Body of pancreas (tissue), 4 donors: Measurements from ENCODE around the gene CES2. TPM values are rescaled to one million over a fixed set of nuclear protein-coding genes. Genes with fewer than 3 reads are reported as not detected.

Experiments used
- ATAC-seq: fragments of 150-250 bp; one replicate; pipeline ENCODE4 v1.9.1; 2016
- DNase-seq, 4 donors: peaks; one replicate each; pipeline ENCODE4 v3.0.0-alpha.2; 2019
- H3K27ac ChIP-seq, 4 donors: fragments of 200-600 bp; sonication (generic); 1 replicate in 3 of 4; 2 replicates in 1 of 4; pipeline versions ENCODE4 v1.5.1 to v1.6.1; 2016 to 2019; ENCODE audit warnings: mild to moderate bottlenecking in 1 of 4, mixed read lengths in 1 of 4, moderate library complexity in 1 of 4
- H3K27me3 ChIP-seq, 2 donors: fragments of 200-600 bp; sonication (generic); one replicate each; pipeline ENCODE4 v1.6.0; 2016; ENCODE audit warnings: mild to moderate bottlenecking in 1 of 2
- H3K36me3 ChIP-seq, 2 donors: fragments of 200-600 bp; sonication (generic); replicated peaks in 1 of 2; 2 replicates each; pipeline ENCODE4 v1.5.1; 2016; ENCODE audit warnings: low read depth in 2 of 2; ENCODE audit not compliant: insufficient read depth in 1 of 2
- H3K4me1 ChIP-seq: fragments of 200-600 bp; sonication (generic); one replicate; pipeline ENCODE4 v1.6.0; 2016
- H3K4me3 ChIP-seq, 2 donors: fragments of 200-600 bp; sonication (generic); 1 replicate in 1 of 2; 2 replicates in 1 of 2; pipeline ENCODE4 v1.5.1; 2016 to 2019
- H3K9me3 ChIP-seq, 3 donors: fragments of 200-600 bp; sonication (generic); 1 replicate in 2 of 3; 2 replicates in 1 of 3; pipeline ENCODE4 v1.5.1; 2016
- POLR2A ChIP-seq, 3 donors: fragments of 450-650 bp; IDR thresholded peaks; one replicate each; pipeline ENCODE4 v1.6.1; 2016; ENCODE audit warnings: antibody characterized with exemption in 3 of 3, mild to moderate bottlenecking in 2 of 3
- WGBS, 2 donors: methylation state at CpG; one replicate each; pipeline ENCODE4 v1.1.5; 2017; 5-methylcytosine and 5-hydroxymethylcytosine counted together
- intact Hi-C: fragments of 100-400 bp; cut with DNase I; formaldehyde crosslinking; loops from one replicate; pipeline ENCODE4 v1.15.1; 2023
- total RNA-seq, 2 donors: library from RNA; depleted of rRNA; stranded (reverse); fragments of >200 nt; gene quantifications; one replicate each; pipeline ENCODE4 v1.1.0, GENCODE V29; 2016
- TF ChIP-seq, protein P1 (sequence below), 7 experiments: fragments of 450-650 bp in 4 of 7; fragments of 200-600 bp in 3 of 7; sonication (generic) in 3 of 7; IDR thresholded peaks; one replicate each; pipeline ENCODE4 v1.5.1; 2016 to 2019; ENCODE audit warnings: antibody characterized with exemption in 7 of 7

CES2 gene
- total RNA-seq, 2 donors from 2014 or later = 24.9 to 29.3 TPM

DNA sequence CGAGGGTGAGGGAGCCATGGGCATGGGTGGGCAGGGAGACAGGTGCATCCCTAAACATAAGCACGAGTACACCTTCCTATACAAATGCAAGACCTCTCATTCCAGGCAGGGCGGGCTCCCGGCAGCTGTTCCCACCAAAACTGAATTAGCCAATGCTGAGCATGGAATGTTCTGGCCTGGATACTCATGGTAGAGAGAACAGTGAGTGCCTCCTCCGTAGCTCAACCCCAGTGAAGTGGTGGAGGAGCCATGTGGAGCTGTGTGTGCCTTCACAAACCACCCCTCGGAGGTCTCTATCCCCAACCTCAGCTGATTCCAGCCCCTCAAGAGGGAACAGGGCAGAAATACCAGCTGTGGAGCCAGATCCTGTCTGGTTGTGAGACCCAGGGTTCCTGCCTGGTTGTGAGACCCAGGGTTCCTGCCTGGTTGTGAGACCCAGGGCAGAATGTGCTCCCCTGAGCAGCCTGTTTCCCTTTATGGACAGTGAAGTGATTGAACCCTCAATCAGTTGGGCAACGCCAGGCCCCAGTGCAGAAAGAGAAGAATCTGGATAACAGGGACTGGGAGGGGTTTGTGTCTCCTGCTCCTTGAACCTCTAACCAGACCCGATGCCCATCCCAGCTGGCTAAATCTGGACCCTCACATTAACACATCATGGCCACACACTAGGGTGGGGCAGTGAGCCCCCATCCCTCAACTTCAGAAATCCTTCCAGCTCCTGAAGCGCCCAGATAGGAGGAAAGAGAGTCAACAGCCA lies 14.2 kb upstream of the CES2 start:
- WGBS, 2 donors = 50 to 58% methylated on average over 7 to 9 of the region's 9 CpGs
- Histone ChIP-seq H3K4me1 (peaks cover 15% of the 10 kb centered on the region), H3K27ac (no peak overlapping the region), H3K9me3 (no peaks in the 10 kb centered on the region), H3K4me3 (no peak overlapping the region), H3K27me3 (peaks cover 0 to 12% of the 10 kb centered on the region in 2 donors), H3K36me3 (no peaks in the 10 kb centered on the region)
- ATAC-seq (no peak), DNase-seq (no peak)
- intact Hi-C loops = no loop called here
- TF ChIP-seq, protein P1, sequence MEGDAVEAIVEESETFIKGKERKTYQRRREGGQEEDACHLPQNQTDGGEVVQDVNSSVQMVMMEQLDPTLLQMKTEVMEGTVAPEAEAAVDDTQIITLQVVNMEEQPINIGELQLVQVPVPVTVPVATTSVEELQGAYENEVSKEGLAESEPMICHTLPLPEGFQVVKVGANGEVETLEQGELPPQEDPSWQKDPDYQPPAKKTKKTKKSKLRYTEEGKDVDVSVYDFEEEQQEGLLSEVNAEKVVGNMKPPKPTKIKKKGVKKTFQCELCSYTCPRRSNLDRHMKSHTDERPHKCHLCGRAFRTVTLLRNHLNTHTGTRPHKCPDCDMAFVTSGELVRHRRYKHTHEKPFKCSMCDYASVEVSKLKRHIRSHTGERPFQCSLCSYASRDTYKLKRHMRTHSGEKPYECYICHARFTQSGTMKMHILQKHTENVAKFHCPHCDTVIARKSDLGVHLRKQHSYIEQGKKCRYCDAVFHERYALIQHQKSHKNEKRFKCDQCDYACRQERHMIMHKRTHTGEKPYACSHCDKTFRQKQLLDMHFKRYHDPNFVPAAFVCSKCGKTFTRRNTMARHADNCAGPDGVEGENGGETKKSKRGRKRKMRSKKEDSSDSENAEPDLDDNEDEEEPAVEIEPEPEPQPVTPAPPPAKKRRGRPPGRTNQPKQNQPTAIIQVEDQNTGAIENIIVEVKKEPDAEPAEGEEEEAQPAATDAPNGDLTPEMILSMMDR (IDR thresholded peaks at IDR 0.05) = no peak
- TF ChIP-seq POLR2A (IDR thresholded peaks at IDR 0.05) = no peak

DNA sequence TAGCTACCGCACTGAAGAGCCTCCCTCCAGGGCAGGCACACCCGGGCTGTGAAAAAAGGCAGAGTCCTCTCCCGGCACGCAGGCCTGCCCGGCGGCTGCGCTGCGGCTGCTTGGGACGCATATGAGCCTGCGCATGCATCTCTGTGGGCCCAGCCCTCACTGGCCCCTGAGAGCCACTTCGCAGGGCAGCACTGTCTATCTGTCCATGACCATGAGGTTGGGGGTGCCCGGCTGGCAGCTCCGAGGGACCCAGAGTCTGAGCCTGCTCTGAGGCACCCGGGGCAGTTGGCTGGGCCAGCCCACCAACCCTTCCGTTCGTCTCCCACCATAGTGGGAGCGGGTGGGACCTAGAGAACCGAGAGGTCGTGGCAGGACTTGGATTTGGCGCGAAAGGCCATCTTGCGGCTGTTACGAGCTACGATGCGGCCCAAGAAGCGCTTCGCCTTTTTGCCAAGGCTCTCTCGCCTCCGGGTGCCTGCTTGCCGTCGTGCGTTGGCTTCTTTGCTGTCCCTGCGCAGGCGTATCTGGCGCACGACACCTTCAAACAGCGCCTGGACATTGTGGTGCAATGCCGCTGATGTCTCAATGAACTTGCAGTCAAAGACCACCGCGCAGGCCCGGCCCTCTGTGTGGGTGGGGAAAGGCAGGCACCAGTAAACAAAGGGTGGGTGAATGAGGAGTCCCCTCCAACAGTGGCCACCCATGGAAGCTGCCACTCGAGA lies 13.4 kb upstream of the CES2 start:
- WGBS, 2 donors = 61 to 64% methylated on average over 17 to 42 of the region's 42 CpGs
- DNase-seq = no peak
- H3K27ac ChIP-seq = no peak overlapping the region
- peaks cover 19% of the 10 kb centered on the region for H3K4me1 ChIP-seq
- peaks cover 0 to 12% of the 10 kb centered on the region in 2 donors for H3K27me3 ChIP-seq
- H3K4me3 ChIP-seq = no peak overlapping the region
- intact Hi-C loops = no loop called here
- no peaks in the 10 kb centered on the region for H3K36me3 ChIP-seq
- H3K9me3 ChIP-seq = no peaks in the 10 kb centered on the region
- ATAC-seq = no peak
- TF ChIP-seq, protein P1 (IDR thresholded peaks at IDR 0.05) = no peak
- TF ChIP-seq POLR2A (IDR thresholded peaks at IDR 0.05) = no peak

DNA sequence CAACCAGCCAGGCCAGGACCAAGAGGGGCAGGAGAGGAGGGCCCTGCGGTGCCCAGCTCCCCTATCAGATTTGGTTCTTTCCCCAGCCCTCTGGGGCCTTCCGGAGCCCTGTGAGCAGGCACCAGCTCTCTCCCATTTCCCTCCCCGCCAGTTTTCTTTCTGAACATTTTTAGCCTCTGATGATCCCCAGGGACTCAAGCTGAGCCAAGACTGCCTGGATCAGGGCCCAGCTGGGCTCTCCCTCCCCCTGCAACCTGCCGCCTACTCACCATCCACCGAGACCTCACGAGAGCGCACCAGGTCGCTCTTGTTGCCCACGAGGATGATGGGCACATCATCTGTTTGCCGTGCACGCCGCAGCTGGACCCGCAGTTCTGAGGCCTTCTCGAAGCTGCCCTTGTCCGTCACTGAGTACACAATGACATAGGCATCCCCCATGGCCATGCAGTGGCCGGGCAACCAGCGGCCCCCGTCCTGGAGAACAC lies 12.0 kb upstream of the CES2 start:
- Histone ChIP-seq H3K4me3 (no peak overlapping the region), H3K27me3 (peaks cover 0 to 12% of the 10 kb centered on the region in 2 donors), H3K36me3 (no peaks in the 10 kb centered on the region), H3K4me1 (peaks cover 19% of the 10 kb centered on the region), H3K27ac (no peak overlapping the region), H3K9me3 (no peaks in the 10 kb centered on the region)
- peak; percentile 46 for ATAC-seq
- DNase-seq = peak in 1 of 4 donors; percentile 27
- TF ChIP-seq POLR2A (IDR thresholded peaks at IDR 0.05) = no peak
- TF ChIP-seq, protein P1 (IDR thresholded peaks at IDR 0.05) = no peak
- intact Hi-C loops = no loop called here
- 55 to 66% methylated on average over 17 to 18 of the region's 18 CpGs for WGBS, 2 donors

DNA sequence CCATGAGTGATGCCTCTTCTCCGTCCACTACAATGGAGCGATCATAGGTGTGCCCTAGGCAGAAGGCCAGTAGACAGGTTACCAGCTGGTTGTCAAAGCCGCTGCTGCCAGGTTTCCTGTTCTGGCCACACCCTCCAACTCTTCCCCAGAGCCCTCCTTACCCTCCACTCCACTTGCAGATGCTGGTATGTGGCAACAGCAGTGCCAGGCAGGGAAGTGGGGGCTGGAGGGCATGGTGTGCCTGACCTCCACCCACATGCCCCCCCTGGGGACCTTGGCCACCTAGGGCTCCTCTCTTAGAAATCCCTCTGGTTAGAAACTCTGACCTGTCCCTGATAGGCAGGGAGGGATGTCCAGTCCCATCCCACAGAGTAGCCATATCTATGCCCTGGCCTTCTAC lies 11.4 kb upstream of the CES2 start:
- DNase-seq (no peak), ATAC-seq (no peak)
- H3K36me3 ChIP-seq = no peaks in the 10 kb centered on the region
- 56 to 58% methylated on average over 3 of the region's 3 CpGs for WGBS, 2 donors
- peaks cover 0 to 12% of the 10 kb centered on the region in 2 donors for H3K27me3 ChIP-seq
- no peak overlapping the region for H3K27ac ChIP-seq
- no peak overlapping the region for H3K4me3 ChIP-seq
- H3K4me1 ChIP-seq = peaks cover 19% of the 10 kb centered on the region
- TF ChIP-seq, protein P1 (IDR thresholded peaks at IDR 0.05) = no peak
- no peak for TF ChIP-seq POLR2A (IDR thresholded peaks at IDR 0.05)
- intact Hi-C loops = no loop called here
- H3K9me3 ChIP-seq = no peaks in the 10 kb centered on the region
